ENCODE measurements around the gene PRKCSH.

Gene PRKCSH

DNA sequence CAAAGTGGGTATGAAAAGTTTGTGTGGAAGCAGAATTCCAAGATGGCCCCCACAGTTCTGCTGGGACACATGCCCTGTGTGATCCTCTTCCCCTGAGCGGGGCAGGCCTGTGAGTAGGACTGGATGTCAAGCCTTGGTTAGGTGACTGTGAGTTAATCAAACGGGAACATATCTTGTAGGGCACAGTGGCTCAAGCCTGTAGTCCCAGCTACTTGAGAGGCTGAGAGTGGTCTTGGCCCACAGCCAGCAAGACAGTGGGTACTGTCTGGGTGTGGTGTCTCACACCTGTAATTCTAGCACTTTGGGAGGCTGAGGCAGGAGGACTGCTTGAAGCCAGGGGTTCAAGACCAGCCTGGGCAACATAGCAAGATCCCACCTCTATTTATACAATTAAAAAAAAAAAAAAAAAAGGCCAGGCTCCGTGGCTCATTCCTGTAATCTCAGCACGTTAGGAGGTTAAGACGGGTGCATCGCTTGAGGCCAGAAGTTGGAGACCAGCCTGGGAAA is 63.8 kb downstream of the PRKCSH start:
- DNase-seq = no peak

DNA sequence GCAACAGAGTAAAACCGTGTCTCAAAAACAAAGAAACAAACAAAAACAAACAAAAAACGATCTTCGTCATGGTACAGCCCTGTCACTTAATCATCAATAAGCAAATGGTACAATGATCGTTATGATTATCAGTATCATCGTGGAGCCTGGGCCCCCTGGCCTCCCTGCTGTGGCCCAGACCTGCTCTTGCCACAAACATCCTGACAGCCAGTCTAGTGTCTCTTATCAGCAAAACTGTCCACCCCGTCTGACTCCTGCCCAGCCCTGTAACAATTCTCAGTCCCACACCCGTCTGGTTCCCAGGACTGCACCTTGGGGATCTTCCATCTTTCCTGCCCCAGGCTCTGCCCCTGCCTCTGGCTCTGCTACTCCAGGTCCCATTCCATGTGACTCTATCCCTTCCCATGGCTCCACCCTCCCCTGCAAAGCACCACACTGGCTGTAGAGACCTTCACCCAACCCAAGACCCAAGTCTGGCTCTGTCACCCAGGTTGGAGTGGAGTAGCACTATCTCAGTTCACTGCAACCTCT is 64.5 kb downstream of the PRKCSH start:
- no peak for DNase-seq

All from amygdala (tissue), 56 donors.